Measurements from ENCODE around the gene HNRNPD. TPM values are rescaled to one million over a fixed set of nuclear protein-coding genes. Genes with fewer than 3 reads are reported as not detected.
"Not testable (repeated sequence)": the region's sequence is repeated elsewhere in the genome, so short reads cannot be mapped to it uniquely, and the experiment has no call there.

Gene HNRNPD
- total RNA-seq, 2 donors from 2014 or later, result 241 to 437 TPM

DNA sequence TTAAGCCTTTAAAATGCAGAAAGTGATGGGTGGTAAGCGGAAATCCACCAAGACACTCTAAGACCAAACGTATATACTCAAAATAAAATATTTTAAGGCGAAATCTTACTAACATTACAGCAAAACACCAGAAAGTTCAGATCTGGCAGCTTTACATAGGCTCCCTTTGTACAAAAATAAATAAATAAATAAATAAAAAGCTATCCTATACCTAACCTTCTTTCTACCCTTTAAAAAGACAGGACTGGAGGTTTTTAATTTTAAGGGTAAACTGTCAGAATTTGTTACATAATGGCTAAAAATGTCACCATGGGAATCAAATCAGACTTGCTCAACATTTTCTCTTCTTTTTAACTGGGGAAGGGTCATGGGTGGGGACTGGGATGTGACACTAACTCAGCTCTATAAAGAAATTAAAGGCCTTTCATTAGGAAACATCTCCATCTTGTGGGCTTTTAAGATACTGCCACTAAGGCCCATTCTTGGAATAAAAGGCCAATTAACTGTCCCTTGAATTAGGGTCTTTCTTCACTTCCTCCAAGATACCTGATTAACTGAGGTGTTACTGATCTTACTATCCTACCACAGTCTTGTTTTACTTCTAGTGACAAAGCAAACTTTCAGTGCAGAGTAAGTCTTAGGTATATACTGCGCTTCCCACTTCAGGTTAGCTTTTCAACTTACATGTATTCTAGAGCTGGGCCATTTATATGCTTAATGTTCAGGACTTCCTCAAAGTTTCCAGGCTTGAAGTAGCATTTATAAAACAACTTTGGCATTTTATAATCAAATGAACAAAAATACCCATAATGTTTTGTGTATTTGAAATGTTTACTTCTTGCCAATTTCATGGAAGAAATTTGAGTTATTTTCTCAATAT is 13.3 kb downstream of the HNRNPD start:
- Mint-ChIP-seq H3K4me1 (peaks cover 60% of the 10 kb centered on the region), H3K36me3 (ENCODE audit: low read depth) (peaks cover 95% of the 10 kb centered on the region), H3K27me3 (no peaks in the 10 kb centered on the region), H3K27ac (no peak overlapping the region), H3K4me3 (peak overlapping the region; percentile 22), H3K9me3 (no peaks in the 10 kb centered on the region)
- ATAC-seq (replicated peaks), result no peak

GRCh38 chr4:82358847-82359246 is 14.9 kb downstream of the HNRNPD start:
- peaks cover 96% of the 10 kb centered on the region for H3K36me3 Mint-ChIP-seq (ENCODE audit: low read depth)
- H3K27me3 Mint-ChIP-seq, result no peaks in the 10 kb centered on the region
- peaks cover 53% of the 10 kb centered on the region for H3K4me1 Mint-ChIP-seq
- H3K9me3 Mint-ChIP-seq, result no peaks in the 10 kb centered on the region
- H3K4me3 Mint-ChIP-seq, result peak overlapping the region; percentile 22
- ATAC-seq (replicated peaks), result no peak
- H3K27ac Mint-ChIP-seq, result peak overlapping the region; percentile 18

GRCh38 chr4:82357640-82358039 is 16.2 kb downstream of the HNRNPD start:
- Mint-ChIP-seq H3K4me1 (peaks cover 55% of the 10 kb centered on the region), H3K9me3 (no peaks in the 10 kb centered on the region), H3K27me3 (no peaks in the 10 kb centered on the region), H3K4me3 (peak overlapping the region; percentile 9), H3K36me3 (ENCODE audit: low read depth) (peaks cover 96% of the 10 kb centered on the region), H3K27ac (peak overlapping the region; percentile 70)
- no peak for ATAC-seq (replicated peaks)

GRCh38 chr4:82354788-82355187 is 19.0 kb downstream of the HNRNPD start:
- Mint-ChIP-seq H3K4me3 (no peak overlapping the region), H3K27ac (no peak overlapping the region), H3K27me3 (no peaks in the 10 kb centered on the region), H3K4me1 (peaks cover 39% of the 10 kb centered on the region), H3K9me3 (no peaks in the 10 kb centered on the region), H3K36me3 (ENCODE audit: low read depth) (peaks cover 100% of the 10 kb centered on the region)
- no peak for ATAC-seq (replicated peaks)

- H3K4me3 Mint-ChIP-seq, result peak overlapping the region; percentile 49
- H3K27me3 Mint-ChIP-seq, result no peaks in the 10 kb centered on the region
- no peaks in the 10 kb centered on the region for H3K9me3 Mint-ChIP-seq
- peak overlapping the region; percentile 94 for H3K27ac Mint-ChIP-seq
- H3K4me1 Mint-ChIP-seq, result peaks cover 22% of the 10 kb centered on the region
- ATAC-seq (replicated peaks), result peak; percentile 86
- peaks cover 100% of the 10 kb centered on the region for H3K36me3 Mint-ChIP-seq (ENCODE audit: low read depth)
Measured at GRCh38 chr4:82352825-82353366, 20.9 kb downstream of the HNRNPD start.

DNA sequence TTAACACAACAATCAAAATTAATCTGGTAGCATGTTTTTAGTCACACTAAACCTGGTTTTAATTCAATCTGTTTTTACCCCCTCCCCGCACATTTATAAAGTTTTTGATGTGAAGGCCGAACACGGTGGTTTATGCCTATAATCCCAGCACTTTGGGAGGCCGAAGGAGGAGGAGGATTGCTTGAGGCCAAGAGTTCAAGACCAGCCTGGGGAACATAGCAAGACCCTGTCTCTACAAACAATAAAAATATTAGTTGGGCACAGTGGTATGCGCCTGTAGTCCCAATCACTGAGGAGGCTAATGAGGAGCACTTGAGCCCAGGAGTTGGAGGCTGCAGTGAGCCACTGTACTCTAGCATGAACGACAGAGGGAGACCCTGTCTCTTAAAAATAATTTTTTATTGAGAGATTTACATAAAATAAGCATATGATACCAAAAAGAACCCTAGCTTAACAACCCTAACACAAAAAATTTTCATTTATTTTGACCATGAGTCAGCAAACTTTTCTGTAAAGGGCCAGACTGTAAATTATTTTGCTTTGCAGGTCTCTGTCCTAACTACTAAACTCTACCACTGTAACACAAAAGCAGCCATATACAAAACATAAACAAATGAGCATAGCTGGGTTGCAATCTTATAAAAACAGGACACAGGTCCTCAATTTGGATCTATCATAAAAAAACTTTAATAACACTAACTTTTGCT is 21.5 kb downstream of the HNRNPD start:
- Mint-ChIP-seq H3K27me3 (no peaks in the 10 kb centered on the region), H3K27ac (peak overlapping the region; percentile 94), H3K9me3 (no peaks in the 10 kb centered on the region), H3K4me1 (peaks cover 16% of the 10 kb centered on the region), H3K36me3 (ENCODE audit: low read depth) (peaks cover 95% of the 10 kb centered on the region), H3K4me3 (peak overlapping the region; percentile 49)
- no peak for ATAC-seq (replicated peaks)

GRCh38 chr4:82346126-82346525 is 27.7 kb downstream of the HNRNPD start:
- no peaks in the 10 kb centered on the region for H3K27me3 Mint-ChIP-seq
- ATAC-seq (replicated peaks), result no peak
- H3K4me3 Mint-ChIP-seq, result no peak overlapping the region
- no peaks in the 10 kb centered on the region for H3K9me3 Mint-ChIP-seq
- H3K27ac Mint-ChIP-seq, result no peak overlapping the region
- no peaks in the 10 kb centered on the region for H3K4me1 Mint-ChIP-seq
- H3K36me3 Mint-ChIP-seq (ENCODE audit: low read depth), result peaks cover 39% of the 10 kb centered on the region

DNA sequence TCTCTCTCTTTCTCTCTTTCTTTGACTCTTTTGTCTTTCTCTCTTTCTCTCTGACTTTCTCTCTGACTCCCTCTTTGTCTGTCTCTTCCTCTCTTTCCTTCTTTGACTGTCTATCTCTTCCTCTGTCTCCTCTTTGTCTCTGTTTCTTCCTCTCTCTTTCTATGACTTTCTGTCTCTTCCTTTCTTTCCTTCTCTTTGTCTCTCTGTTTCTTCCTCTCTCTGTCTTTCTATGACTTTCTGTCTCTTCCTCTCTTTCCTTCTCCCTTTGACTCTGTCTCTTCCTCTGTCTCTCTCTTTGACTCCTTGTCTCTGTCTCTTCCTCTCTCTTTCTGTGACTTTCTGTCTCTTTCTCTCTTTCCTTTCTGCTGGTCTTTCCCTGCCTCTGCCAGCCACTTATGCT is 38.7 kb downstream of the HNRNPD start:
- H3K27ac Mint-ChIP-seq, result no peak overlapping the region
- peaks cover 7% of the 10 kb centered on the region for H3K9me3 Mint-ChIP-seq
- no peaks in the 10 kb centered on the region for H3K4me1 Mint-ChIP-seq
- ATAC-seq (replicated peaks), result no peak
- no peak overlapping the region for H3K4me3 Mint-ChIP-seq
- no peaks in the 10 kb centered on the region for H3K27me3 Mint-ChIP-seq
- no peaks in the 10 kb centered on the region for H3K36me3 Mint-ChIP-seq (ENCODE audit: low read depth)

GRCh38 chr4:82333641-82334040 is 40.1 kb downstream of the HNRNPD start:
- not testable (repeated sequence) for H3K9me3 Mint-ChIP-seq; H3K4me3 Mint-ChIP-seq; H3K36me3 Mint-ChIP-seq (ENCODE audit: low read depth); H3K27ac Mint-ChIP-seq; H3K27me3 Mint-ChIP-seq; ATAC-seq (replicated peaks); H3K4me1 Mint-ChIP-seq

GRCh38 chr4:82331814-82332213 is 42.0 kb downstream of the HNRNPD start:
- H3K4me3 Mint-ChIP-seq, result no peak overlapping the region
- H3K27ac Mint-ChIP-seq, result no peak overlapping the region
- H3K9me3 Mint-ChIP-seq, result peaks cover 7% of the 10 kb centered on the region
- ATAC-seq (replicated peaks), result no peak
- no peaks in the 10 kb centered on the region for H3K4me1 Mint-ChIP-seq
- H3K27me3 Mint-ChIP-seq, result no peaks in the 10 kb centered on the region
- no peaks in the 10 kb centered on the region for H3K36me3 Mint-ChIP-seq (ENCODE audit: low read depth)

DNA sequence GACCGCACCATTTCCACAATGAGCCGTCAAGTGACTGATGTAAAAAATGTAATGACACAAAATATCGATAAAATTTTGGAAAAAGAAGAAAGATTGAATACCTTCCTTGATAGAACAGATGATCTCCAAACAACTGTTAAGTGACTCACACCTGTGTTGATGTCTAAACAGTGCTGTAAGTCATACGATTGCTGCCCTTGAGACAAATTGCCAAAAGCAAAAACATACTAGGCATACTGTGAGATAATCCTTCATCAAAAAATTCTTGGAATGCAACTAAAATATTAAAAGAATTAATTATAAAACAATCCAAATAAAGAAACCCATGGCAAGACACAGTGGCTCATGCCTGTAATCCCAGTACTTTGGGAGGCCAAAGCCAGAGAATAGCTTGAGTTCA is 53.4 kb downstream of the HNRNPD start:
- Mint-ChIP-seq H3K27ac (no peak overlapping the region), H3K9me3 (no peaks in the 10 kb centered on the region), H3K4me3 (no peak overlapping the region)

GRCh38 chr4:82303063-82303462 is 70.7 kb downstream of the HNRNPD start:
- not testable (repeated sequence) for H3K9me3 Mint-ChIP-seq; H3K4me3 Mint-ChIP-seq; H3K36me3 Mint-ChIP-seq (ENCODE audit: low read depth); ATAC-seq (replicated peaks); H3K27ac Mint-ChIP-seq; H3K4me1 Mint-ChIP-seq
- peaks cover 14% of the 10 kb centered on the region for H3K27me3 Mint-ChIP-seq

More for the DNA sequence above, 53.4 kb downstream of the HNRNPD start:
- no peak for ATAC-seq (replicated peaks)
- H3K27me3 Mint-ChIP-seq, result peaks cover 10% of the 10 kb centered on the region
- H3K36me3 Mint-ChIP-seq (ENCODE audit: low read depth), result no peaks in the 10 kb centered on the region
- no peaks in the 10 kb centered on the region for H3K4me1 Mint-ChIP-seq
